Adrenal gland (tissue), 5 donors: ENCODE measurements around the gene SLIT3.
"Not testable (repeated sequence)": the region's sequence is repeated elsewhere in the genome, so short reads cannot be mapped to it uniquely, and the experiment has no call there.

Experiments
- POLR2A ChIP-seq, 2 donors: fragments of 450-650 bp; IDR thresholded peaks; one replicate each; pipeline ENCODE4 v1.6.1; 2017; ENCODE audit warnings: antibody characterized with exemption in 2 of 2, mild to moderate bottlenecking in 2 of 2, moderate library complexity in 1 of 2
- TF ChIP-seq, protein P1 (sequence below), 6 experiments: fragments of 450-650 bp in 4 of 6; fragments of 200-600 bp in 2 of 6; sonication (generic) in 1 of 6; IDR thresholded peaks; 1 replicate in 5 of 6; 2 replicates in 1 of 6; pipeline versions ENCODE4 v1.5.1 to v1.8.0; 2016 to 2021; ENCODE audit warnings: antibody characterized with exemption in 6 of 6, mild to moderate bottlenecking in 2 of 6, moderate library complexity in 1 of 6
- donor health status: DM: no; HTN: no; CAD: no.

DNA sequence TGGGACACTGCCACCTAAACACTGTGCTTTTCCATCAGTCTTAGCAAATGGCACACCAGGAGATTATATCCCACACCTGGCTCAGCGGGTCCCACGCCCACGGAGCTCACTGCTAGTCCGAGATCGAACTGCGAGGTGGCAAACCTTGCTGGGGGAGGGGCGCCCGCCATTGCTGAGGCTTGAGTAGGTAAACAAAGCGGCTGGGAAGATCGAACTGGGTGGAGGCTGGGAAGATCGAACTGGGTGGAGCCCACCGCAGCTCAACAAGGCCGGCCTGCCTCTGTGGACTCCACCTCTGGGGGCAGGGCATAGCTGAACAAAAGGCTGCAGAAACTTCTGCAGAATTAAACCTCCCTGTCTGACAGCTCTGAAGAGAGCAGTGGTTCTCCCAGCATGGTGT is 670.0 kb downstream of the SLIT3 start:
- TF ChIP-seq, protein P1, sequence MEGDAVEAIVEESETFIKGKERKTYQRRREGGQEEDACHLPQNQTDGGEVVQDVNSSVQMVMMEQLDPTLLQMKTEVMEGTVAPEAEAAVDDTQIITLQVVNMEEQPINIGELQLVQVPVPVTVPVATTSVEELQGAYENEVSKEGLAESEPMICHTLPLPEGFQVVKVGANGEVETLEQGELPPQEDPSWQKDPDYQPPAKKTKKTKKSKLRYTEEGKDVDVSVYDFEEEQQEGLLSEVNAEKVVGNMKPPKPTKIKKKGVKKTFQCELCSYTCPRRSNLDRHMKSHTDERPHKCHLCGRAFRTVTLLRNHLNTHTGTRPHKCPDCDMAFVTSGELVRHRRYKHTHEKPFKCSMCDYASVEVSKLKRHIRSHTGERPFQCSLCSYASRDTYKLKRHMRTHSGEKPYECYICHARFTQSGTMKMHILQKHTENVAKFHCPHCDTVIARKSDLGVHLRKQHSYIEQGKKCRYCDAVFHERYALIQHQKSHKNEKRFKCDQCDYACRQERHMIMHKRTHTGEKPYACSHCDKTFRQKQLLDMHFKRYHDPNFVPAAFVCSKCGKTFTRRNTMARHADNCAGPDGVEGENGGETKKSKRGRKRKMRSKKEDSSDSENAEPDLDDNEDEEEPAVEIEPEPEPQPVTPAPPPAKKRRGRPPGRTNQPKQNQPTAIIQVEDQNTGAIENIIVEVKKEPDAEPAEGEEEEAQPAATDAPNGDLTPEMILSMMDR (IDR thresholded peaks at IDR 0.05) = not testable (repeated sequence)
- TF ChIP-seq POLR2A (IDR thresholded peaks at IDR 0.05) = not testable (repeated sequence)
